H9 (cell line): ENCODE measurements around the gene GALNT9. TPM values are rescaled to one million over a fixed set of nuclear protein-coding genes. Genes with fewer than 3 reads are reported as not detected.

Experiments
- DNase-seq: peaks from one replicate; pipeline ENCODE4 v3.0.0-alpha.2; 2017
- H2AFZ ChIP-seq: one replicate; pipeline ENCODE4 v1.6.1; 2013; ENCODE audit warnings: mild to moderate bottlenecking, low read length, control low read depth, moderate library complexity
- H2AK5ac ChIP-seq: 2 replicates; pipeline ENCODE4 v1.6.1; 2013; ENCODE audit warnings: low read length, control low read depth, mixed read lengths; ENCODE audit not compliant: insufficient read length
- H2BK120ac ChIP-seq: one replicate; pipeline ENCODE4 v1.6.1; 2013; ENCODE audit warnings: low read depth, mild to moderate bottlenecking, low read length, control low read depth, inconsistent platforms; ENCODE audit not compliant: poor library complexity, severe bottlenecking
- H2BK12ac ChIP-seq: 2 replicates; pipeline ENCODE4 v1.6.1; 2013; ENCODE audit warnings: low read length, control low read depth, mixed read lengths, low read depth; ENCODE audit not compliant: insufficient read length
- H2BK15ac ChIP-seq: 2 replicates; pipeline ENCODE4 v1.6.1; 2013; ENCODE audit warnings: low read depth, low read length, control low read depth
- H2BK20ac ChIP-seq: one replicate; pipeline ENCODE4 v1.6.1; 2013; ENCODE audit warnings: low read depth, mild to moderate bottlenecking, low read length, control low read depth, inconsistent platforms; ENCODE audit not compliant: poor library complexity, severe bottlenecking
- H2BK5ac ChIP-seq: 2 replicates; pipeline ENCODE4 v1.6.1; 2013; ENCODE audit warnings: low read length, control low read depth, mixed read lengths; ENCODE audit not compliant: insufficient read length
- H3K14ac ChIP-seq: 2 replicates; pipeline ENCODE4 v1.6.1; 2013; ENCODE audit warnings: low read length, control low read depth; ENCODE audit not compliant: insufficient read depth
- H3K18ac ChIP-seq: 2 replicates; pipeline ENCODE4 v1.6.1; 2013; ENCODE audit warnings: low read depth, mild to moderate bottlenecking, mixed read lengths, low read length, control low read depth; ENCODE audit not compliant: insufficient read length
- H3K23ac ChIP-seq: 2 replicates; pipeline ENCODE4 v1.6.1; 2013; ENCODE audit warnings: low read length, control low read depth, mixed read lengths, low read depth; ENCODE audit not compliant: insufficient read length
- H3K23me2 ChIP-seq: 2 replicates; pipeline ENCODE4 v1.6.1; 2013; ENCODE audit warnings: low read depth, mild to moderate bottlenecking, mixed read lengths, low read length, control low read depth; ENCODE audit not compliant: insufficient read length, poor library complexity, severe bottlenecking
- H3K27ac ChIP-seq: 2 replicates; pipeline ENCODE4 v1.5.1; 2013; ENCODE audit warnings: low read length, control low read depth, mixed read lengths, low read depth; ENCODE audit not compliant: insufficient read length
- H3K27me3 ChIP-seq: 2 replicates; pipeline ENCODE4 v1.6.1; 2013; ENCODE audit warnings: low read length, control low read depth, inconsistent platforms; ENCODE audit not compliant: insufficient read depth
- H3K4ac ChIP-seq: 2 replicates; pipeline ENCODE4 v1.6.1; 2013; ENCODE audit warnings: low read depth, mild to moderate bottlenecking, control low read depth, inconsistent platforms, low read length, moderate library complexity
- H3K4me1 ChIP-seq: 2 replicates; pipeline ENCODE4 v1.6.1; 2013; ENCODE audit warnings: low read length, control low read depth, inconsistent platforms; ENCODE audit not compliant: insufficient read depth
- H3K4me2 ChIP-seq: 2 replicates; pipeline ENCODE4 v1.6.1; 2013; ENCODE audit warnings: low read length, control low read depth, mixed read lengths; ENCODE audit not compliant: insufficient read length, insufficient read depth
- H3K56ac ChIP-seq: 2 replicates; pipeline ENCODE4 v1.6.1; 2013; ENCODE audit warnings: low read depth, mild to moderate bottlenecking, mixed read lengths, low read length, control low read depth; ENCODE audit not compliant: insufficient read length
- H3K79me1 ChIP-seq: 2 replicates; pipeline ENCODE4 v1.6.1; 2013; ENCODE audit warnings: low read depth, mild to moderate bottlenecking, moderate library complexity, low read length, control low read depth, inconsistent platforms; ENCODE audit not compliant: insufficient read depth, poor library complexity, severe bottlenecking
- H3K79me2 ChIP-seq: 2 replicates; pipeline ENCODE4 v1.6.1; 2013; ENCODE audit warnings: low read length, control low read depth, inconsistent platforms; ENCODE audit not compliant: insufficient read depth
- H3K9ac ChIP-seq: 2 replicates; pipeline ENCODE4 v1.6.1; 2013; ENCODE audit warnings: low read length, control low read depth, mixed read lengths; ENCODE audit not compliant: insufficient read length; ENCODE audit errors: extremely low read depth
- H3K9me3 ChIP-seq: one replicate; pipeline ENCODE4 v1.6.1; 2013; ENCODE audit warnings: low read depth, low read length, inconsistent platforms; ENCODE audit not compliant: control insufficient read depth
- H3T11ph ChIP-seq: one replicate; pipeline ENCODE4 v1.6.1; 2013; ENCODE audit warnings: mild to moderate bottlenecking, low read length, control low read depth, inconsistent platforms
- H4K20me1 ChIP-seq: one replicate; pipeline ENCODE4 v1.6.1; 2013; ENCODE audit not compliant: control insufficient read depth, insufficient read length, insufficient read depth
- H4K5ac ChIP-seq: 2 replicates; pipeline ENCODE4 v1.6.1; 2013; ENCODE audit warnings: low read depth, mild to moderate bottlenecking, mixed read lengths, low read length, control low read depth; ENCODE audit not compliant: insufficient read length
- H4K8ac ChIP-seq: replicated peaks from 2 replicates; pipeline ENCODE4 v1.6.1; 2013; ENCODE audit warnings: low read length, control low read depth, mixed read lengths, low read depth; ENCODE audit not compliant: insufficient read length
- H4K91ac ChIP-seq: 2 replicates; pipeline ENCODE4 v1.6.1; 2013; ENCODE audit warnings: low read depth, mild to moderate bottlenecking, moderate library complexity, mixed read lengths, low read length, control low read depth; ENCODE audit not compliant: insufficient read length
- H3K27ac Mint-ChIP-seq, 3 experiments: 2 replicates in 2 of 3; 3 replicates in 1 of 3; pipeline ENCODE4 v1.8.0; 2020 to 2021; ENCODE audit warnings: mixed read lengths in 3 of 3, mild to moderate bottlenecking in 1 of 3, moderate library complexity in 1 of 3
- H3K27me3 Mint-ChIP-seq: 2 replicates; pipeline ENCODE4 v1.8.0; 2021; ENCODE audit warnings: low read depth, mild to moderate bottlenecking, moderate library complexity, mixed read lengths
- H3K36me3 Mint-ChIP-seq, 3 experiments: 2 replicates in 2 of 3; 3 replicates in 1 of 3; pipeline ENCODE4 v1.8.0; 2020 to 2021; ENCODE audit warnings: low read depth in 3 of 3, mixed read lengths in 3 of 3; ENCODE audit not compliant: insufficient read depth in 1 of 3
- H3K4me1 Mint-ChIP-seq, 2 experiments: 2 replicates each; pipeline ENCODE4 v1.8.0; 2020; ENCODE audit warnings: mixed read lengths in 2 of 2
- H3K4me3 Mint-ChIP-seq, 2 experiments: 2 replicates in 1 of 2; 3 replicates in 1 of 2; pipeline ENCODE4 v1.8.0; 2020 to 2021; ENCODE audit warnings: mild to moderate bottlenecking in 2 of 2, mixed read lengths in 2 of 2, moderate library complexity in 1 of 2
- H3K9me3 Mint-ChIP-seq, 2 experiments: 2 replicates in 1 of 2; 3 replicates in 1 of 2; pipeline ENCODE4 v1.8.0; 2020; ENCODE audit warnings: mild to moderate bottlenecking in 2 of 2, mixed read lengths in 2 of 2, moderate library complexity in 1 of 2
- CTCF ChIP-seq: fragments of 200-600 bp; sonication (generic); conservative IDR thresholded peaks from 3 replicates; pipeline ENCODE4 v1.8.0; 2021; ENCODE audit warnings: antibody characterized with exemption, mild to moderate bottlenecking
- WGBS: extraction: QIAGEN DNeasy Blood & Tissue Kit; methylation state at CpG from one replicate; pipeline ENCODE4 v1.1.7; 2013; ENCODE audit warnings: missing lambda C conversion rate, low lambda C conversion rate, mixed read lengths; ENCODE audit not compliant: insufficient read length; ENCODE audit errors: extremely low coverage; 5-methylcytosine and 5-hydroxymethylcytosine counted together
- total RNA-seq: library from RNA; stranded (reverse); gene quantifications from 2 replicates; pipeline ENCODE4 v1.2.1, GENCODE V29; 2021

GALNT9 gene
- total RNA-seq, 1 experiment from 2014 or later: 0.35 TPM

GRCh38 chr12:132279930-132280329 is 49.5 kb downstream of the GALNT9 start:
- Histone ChIP-seq H3K79me2 (no peaks in the 10 kb centered on the region), H3K14ac (no peak overlapping the region), H3K27me3 (no peaks in the 10 kb centered on the region; the same call in 1 of the 2 replicates), H3K27ac (no peak overlapping the region), H3K23me2 (no peaks in the 10 kb centered on the region), H2BK15ac (no peak overlapping the region), H4K8ac (no peak overlapping the region), H2BK20ac (no peak overlapping the region), H3K4ac (no peak overlapping the region), H3K56ac (no peak overlapping the region), H3T11ph (no peak overlapping the region), H3K9me3 (no peaks in the 10 kb centered on the region), H2AFZ (no peak overlapping the region), H2AK5ac (no peak overlapping the region), H2BK5ac (no peak overlapping the region), H3K9ac (no peak overlapping the region), H3K23ac (no peak overlapping the region), H2BK120ac (no peak overlapping the region), H3K18ac (no peak overlapping the region), H4K5ac (no peak overlapping the region), H3K79me1 (no peaks in the 10 kb centered on the region), H3K4me1 (peaks cover 5% of the 10 kb centered on the region; the same call in 1 of the 2 replicates), H3K4me2 (no peak overlapping the region), H2BK12ac (no peak overlapping the region), H4K91ac (no peak overlapping the region), H4K20me1 (no peaks in the 10 kb centered on the region)
- no peak for DNase-seq
- Mint-ChIP-seq H3K36me3 (no peaks in the 10 kb centered on the region), H3K9me3 (peaks cover 0 to 3% of the 10 kb centered on the region in 2 experiments; a peak in 1 of 5 replicates), H3K27ac (no peak overlapping the region), H3K4me1 (peaks cover 28 to 51% of the 10 kb centered on the region in 2 experiments), H3K4me3 (no peak overlapping the region; a peak in 1 of 5 replicates), H3K27me3 (peaks cover 32% of the 10 kb centered on the region)
- no CpG with 5 or more reads among the region's 2 CpGs for WGBS
- no peak for TF ChIP-seq CTCF
